Suprapubic skin (tissue), 4 donors: ENCODE data around the gene RNFT2. TPM values are rescaled to one million over a fixed set of nuclear protein-coding genes. Genes with fewer than 3 reads are reported as not detected.

Experiments used
- DNase-seq, 2 donors: peaks; one replicate each; pipeline ENCODE4 v3.0.0-alpha.2; 2019; ENCODE audit warnings: low spot score in 2 of 2
- H3K27ac ChIP-seq: fragments of 200-600 bp; sonication (generic); one replicate; pipeline ENCODE4 v1.5.1; 2019
- H3K27me3 ChIP-seq: fragments of 200-600 bp; sonication (generic); one replicate; pipeline ENCODE4 v1.5.1; 2019
- H3K36me3 ChIP-seq: fragments of 200-600 bp; sonication (generic); one replicate; pipeline ENCODE4 v1.5.1; 2019
- H3K4me1 ChIP-seq: fragments of 200-600 bp; sonication (generic); one replicate; pipeline ENCODE4 v1.5.1; 2019
- H3K4me3 ChIP-seq: fragments of 200-600 bp; sonication (generic); one replicate; pipeline ENCODE4 v1.5.1; 2019; ENCODE audit warnings: mild to moderate bottlenecking
- H3K9me3 ChIP-seq: fragments of 200-600 bp; sonication (generic); one replicate; pipeline ENCODE4 v1.5.1; 2019
- CTCF ChIP-seq, 2 donors: fragments of 200-600 bp in 1 of 2; fragments of 450-650 bp in 1 of 2; sonication (generic) in 1 of 2; IDR thresholded peaks; one replicate each; pipeline ENCODE4 v1.5.1; 2016 to 2019; ENCODE audit warnings: antibody characterized with exemption in 2 of 2, mild to moderate bottlenecking in 1 of 2, moderate library complexity in 1 of 2
- EP300 ChIP-seq: sonication (generic); formaldehyde crosslinking; IDR thresholded peaks from one replicate; pipeline ENCODE4 v1.6.1; 2017; ENCODE audit warnings: antibody characterized with exemption
- POLR2A ChIP-seq, 2 donors: fragments of 450-650 bp; IDR thresholded peaks; one replicate each; pipeline ENCODE4 v1.6.1; 2017; ENCODE audit warnings: antibody characterized with exemption in 2 of 2, mild to moderate bottlenecking in 2 of 2, moderate library complexity in 2 of 2
- POLR2AphosphoS5 ChIP-seq, 3 donors: sonication (generic); formaldehyde crosslinking; IDR thresholded peaks; one replicate each; pipeline ENCODE4 v1.6.1; 2017; ENCODE audit warnings: antibody characterized with exemption in 3 of 3
- WGBS: methylation state at CpG from one replicate; pipeline ENCODE4 v1.1.5; 2018; 5-methylcytosine and 5-hydroxymethylcytosine counted together
- total RNA-seq, 4 donors: library from RNA; depleted of rRNA; stranded (reverse); fragments of >200 nt; gene quantifications; one replicate each; pipeline ENCODE4 v1.1.0, GENCODE V29; 2016

Gene RNFT2
- total RNA-seq, 4 donors from 2014 or later = 0.40 to 1.4 (median 0.69) TPM

DNA sequence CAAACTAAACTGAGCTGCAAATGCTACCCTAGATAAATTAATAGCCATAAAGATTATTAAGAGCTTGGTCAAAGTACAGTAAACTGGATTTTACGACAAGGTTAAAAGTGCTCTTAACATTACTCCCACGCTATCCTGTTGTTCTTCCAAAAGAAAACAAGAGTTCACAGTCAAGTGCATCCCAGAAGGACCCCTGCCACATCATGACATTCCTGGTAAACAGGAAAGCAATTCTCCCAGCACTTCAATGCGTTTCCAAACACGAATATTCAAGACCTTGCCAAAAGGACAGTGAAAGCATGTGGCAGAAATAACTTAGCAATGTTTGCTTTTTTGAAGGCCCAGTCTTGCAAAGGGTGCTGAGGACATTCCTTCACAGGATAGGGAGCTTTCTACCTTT is 11.4 kb upstream of the RNFT2 start:
- H3K4me1 ChIP-seq = no peaks in the 10 kb centered on the region
- 60% methylated on average over 4 of the region's 4 CpGs for whole genome bisulfite sequencing
- no peak for TF ChIP-seq POLR2AphosphoS5 (IDR thresholded peaks at IDR 0.05)
- no peak for TF ChIP-seq CTCF (IDR thresholded peaks at IDR 0.05)
- TF ChIP-seq POLR2A (IDR thresholded peaks at IDR 0.05) = no peak
- no peak for TF ChIP-seq EP300
- H3K27me3 ChIP-seq = no peaks in the 10 kb centered on the region
- H3K36me3 ChIP-seq = peaks cover 5% of the 10 kb centered on the region
- H3K4me3 ChIP-seq = no peak overlapping the region
- DNase-seq = no peak
- no peaks in the 10 kb centered on the region for H3K9me3 ChIP-seq
- no peak overlapping the region for H3K27ac ChIP-seq

DNA sequence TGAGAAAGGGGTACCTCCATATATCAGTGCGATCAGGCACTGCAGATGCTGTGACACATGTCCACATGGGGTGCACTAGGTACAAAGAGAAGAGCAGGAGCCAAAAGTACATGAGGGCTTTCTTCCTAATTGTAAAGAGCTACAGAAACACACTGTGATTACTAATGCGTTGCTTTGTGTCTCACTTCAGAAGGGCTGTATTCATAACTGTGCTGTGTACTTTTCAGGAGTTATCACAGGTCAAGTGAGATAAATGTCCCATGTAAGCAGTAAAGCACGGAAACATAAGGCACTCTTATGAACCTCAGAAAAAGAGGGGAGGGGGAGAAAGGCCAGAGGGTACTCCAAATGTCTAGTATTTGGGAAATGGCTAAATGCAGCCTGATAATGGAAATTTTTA is 10.9 kb upstream of the RNFT2 start:
- Histone ChIP-seq H3K4me1 (no peaks in the 10 kb centered on the region), H3K27ac (no peak overlapping the region), H3K4me3 (no peak overlapping the region), H3K27me3 (no peaks in the 10 kb centered on the region), H3K36me3 (peaks cover 5% of the 10 kb centered on the region), H3K9me3 (no peaks in the 10 kb centered on the region)
- 89% methylated on average over 3 of the region's 3 CpGs for WGBS
- TF ChIP-seq EP300 (no peak), POLR2AphosphoS5 (IDR thresholded peaks at IDR 0.05) (no peak), POLR2A (IDR thresholded peaks at IDR 0.05) (no peak), CTCF (IDR thresholded peaks at IDR 0.05) (no peak)
- no peak for DNase-seq

- TF ChIP-seq POLR2AphosphoS5 (IDR thresholded peaks at IDR 0.05) (no peak), EP300 (no peak), POLR2A (IDR thresholded peaks at IDR 0.05) (no peak), CTCF (IDR thresholded peaks at IDR 0.05) (no peak)
- DNase-seq = peak in 1 of 2 donors; percentile 8
- H3K27ac ChIP-seq = no peak overlapping the region
- peaks cover 4% of the 10 kb centered on the region for H3K36me3 ChIP-seq
- H3K4me3 ChIP-seq = no peak overlapping the region
- no peaks in the 10 kb centered on the region for H3K4me1 ChIP-seq
- no peaks in the 10 kb centered on the region for H3K27me3 ChIP-seq
- no peaks in the 10 kb centered on the region for H3K9me3 ChIP-seq
- WGBS = 71% methylated on average over 6 of the region's 6 CpGs
These were observed 10.2 kb upstream of the RNFT2 start for GRCh38 chr12:116727891-116728290.

DNA sequence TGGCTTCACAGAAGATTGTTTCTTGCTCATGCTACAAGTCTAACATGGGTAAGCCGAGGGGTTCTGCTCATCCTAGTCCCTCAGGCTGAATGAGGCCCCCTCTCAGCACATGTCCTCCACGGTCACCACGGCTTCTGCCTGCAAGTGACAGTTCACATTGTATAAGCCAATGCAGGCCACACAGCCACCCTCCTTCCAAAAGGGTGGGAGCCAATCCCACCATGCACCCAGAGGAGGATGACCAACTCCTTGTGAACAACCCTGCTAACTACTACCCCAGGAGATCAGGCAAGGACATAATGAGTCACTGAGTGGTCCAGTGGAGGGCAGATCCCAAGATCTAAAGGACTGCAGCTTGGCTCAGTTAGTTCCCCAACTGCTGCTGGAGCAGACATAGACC is 6.3 kb upstream of the RNFT2 start:
- no peak for TF ChIP-seq CTCF (IDR thresholded peaks at IDR 0.05)
- TF ChIP-seq POLR2A (IDR thresholded peaks at IDR 0.05) = no peak
- TF ChIP-seq EP300 = no peak
- TF ChIP-seq POLR2AphosphoS5 (IDR thresholded peaks at IDR 0.05) = no peak
- 83% methylated on average over 2 of the region's 3 CpGs for WGBS
- Histone ChIP-seq H3K27ac (no peak overlapping the region), H3K4me3 (no peak overlapping the region), H3K9me3 (no peaks in the 10 kb centered on the region), H3K36me3 (peaks cover 18% of the 10 kb centered on the region), H3K27me3 (no peaks in the 10 kb centered on the region), H3K4me1 (peaks cover 9% of the 10 kb centered on the region)
- DNase-seq = peak in 1 of 2 donors; percentile 52

- Histone ChIP-seq H3K4me1 (peaks cover 20% of the 10 kb centered on the region), H3K9me3 (no peaks in the 10 kb centered on the region), H3K4me3 (no peak overlapping the region), H3K27me3 (no peaks in the 10 kb centered on the region), H3K27ac (no peak overlapping the region), H3K36me3 (peaks cover 18% of the 10 kb centered on the region)
- no peak for DNase-seq
- TF ChIP-seq CTCF (IDR thresholded peaks at IDR 0.05) (no peak), POLR2A (IDR thresholded peaks at IDR 0.05) (no peak), POLR2AphosphoS5 (IDR thresholded peaks at IDR 0.05) (no peak), EP300 (no peak)
- WGBS = 88% methylated on average over 5 of the region's 5 CpGs
These were observed 3.9 kb upstream of the RNFT2 start for GRCh38 chr12:116734156-116734768.
